HepG2 (cell line): ENCODE data around the gene COQ10B. TPM values are rescaled to one million over a fixed set of nuclear protein-coding genes. Genes with fewer than 3 reads are reported as not detected.

Experiments used
- CCDC6 ChIP-seq: sonication (generic); formaldehyde crosslinking; IDR thresholded peaks from 2 replicates; pipeline ENCODE4 v1.8.1; 2022; ENCODE audit warnings: mild to moderate bottlenecking, missing genetic modification reagents, moderate library complexity
- ETV5 ChIP-seq: IDR thresholded peaks from 2 replicates; pipeline ENCODE4 v1.6.1; 2018; ENCODE audit warnings: missing biosample characterization, missing genetic modification reagents, inconsistent platforms, borderline replicate concordance
- HCFC1 ChIP-seq: fragments of 150-350 bp; IDR thresholded peaks from 2 replicates; pipeline ENCODE4 v1.6.1; 2014; ENCODE audit warnings: low read depth, low read length
- IRX3 ChIP-seq: sonication (generic); formaldehyde crosslinking; IDR thresholded peaks from 2 replicates; pipeline ENCODE4 v1.8.1; 2023; ENCODE audit warnings: mild to moderate bottlenecking, low read depth, missing genetic modification reagents, borderline replicate concordance
- LCORL ChIP-seq, 2 experiments: fragments of 450-650 bp in 1 of 2; sonication (generic) in 1 of 2; formaldehyde crosslinking in 1 of 2; IDR thresholded peaks; 2 replicates each; pipeline versions ENCODE4 v1.5.0 to v1.6.1; 2017 to 2020; ENCODE audit warnings: antibody characterized with exemption in 1 of 2, missing genetic modification reagents in 1 of 2
- MTA1 ChIP-seq: sonication (generic); formaldehyde crosslinking; IDR thresholded peaks from 2 replicates; pipeline ENCODE4 v1.4.0; 2020; ENCODE audit warnings: missing genetic modification reagents, mild to moderate bottlenecking, borderline replicate concordance
- SMARCE1 ChIP-seq: fragments of 450-650 bp; IDR thresholded peaks from 2 replicates; pipeline ENCODE4 v1.6.1; 2017; ENCODE audit warnings: borderline replicate concordance
- TGIF2 ChIP-seq: IDR thresholded peaks from 2 replicates; pipeline ENCODE4 v1.6.1; 2016; ENCODE audit warnings: control low read depth, missing compliant biosample characterization
- TRIM24 ChIP-seq: sonication (generic); formaldehyde crosslinking; IDR thresholded peaks from 2 replicates; pipeline ENCODE4 v1.8.0; 2022; ENCODE audit warnings: mild to moderate bottlenecking, missing genetic modification reagents
- ZFX ChIP-seq: sonication (generic); formaldehyde crosslinking; IDR thresholded peaks from 2 replicates; pipeline ENCODE4 v1.4.0; 2020; ENCODE audit warnings: mild to moderate bottlenecking, low read depth, missing genetic modification reagents, moderate library complexity
- ZMAT3 ChIP-seq: sonication (generic); formaldehyde crosslinking; conservative IDR thresholded peaks from 2 replicates; pipeline ENCODE4 v1.7.0; 2021; ENCODE audit warnings: missing genetic modification reagents
- ZMYM3 ChIP-seq: sonication (generic); formaldehyde crosslinking; IDR thresholded peaks from 2 replicates; pipeline ENCODE4 v1.5.1; 2020; ENCODE audit warnings: mild to moderate bottlenecking, missing genetic modification reagents
- ZMYM4 ChIP-seq: sonication (generic); formaldehyde crosslinking; IDR thresholded peaks from 2 replicates; pipeline ENCODE4 v1.8.1; 2023; ENCODE audit warnings: mild to moderate bottlenecking, missing genetic modification reagents
- ZNF383 ChIP-seq: sonication (generic); formaldehyde crosslinking; IDR thresholded peaks from 2 replicates; pipeline ENCODE4 v1.4.0; 2020; ENCODE audit warnings: missing genetic modification reagents, mild to moderate bottlenecking, borderline replicate concordance
- ZNF547 ChIP-seq: sonication (generic); formaldehyde crosslinking; IDR thresholded peaks from 2 replicates; pipeline ENCODE4 v1.5.1; 2020; ENCODE audit warnings: mild to moderate bottlenecking, missing genetic modification reagents
- ZNF841 ChIP-seq: sonication (generic); formaldehyde crosslinking; IDR thresholded peaks from 2 replicates; pipeline ENCODE4 v1.8.1; 2023; ENCODE audit warnings: missing genetic modification reagents, borderline replicate concordance
- ZNF891 ChIP-seq: sonication (generic); formaldehyde crosslinking; IDR thresholded peaks from 2 replicates; pipeline ENCODE4 v1.5.0; 2020; ENCODE audit warnings: mild to moderate bottlenecking, missing genetic modification reagents
- polyA plus RNA-seq, 8 experiments: library from polyadenylated mRNA; depleted of rRNA in 3 of 8; stranded (reverse) in 7 of 8; unstranded in 1 of 8; fragments of >200 nt; fragmentation: Illumina TruSeq in 4 of 8; extraction: Trizol in 4 of 8; gene quantifications; 2 replicates each; pipeline versions ENCODE4 v1.2.1 to v1.2.3, GENCODE V29; 2011 to 2016; ENCODE audit warnings: low read depth in 4 of 8, missing spikeins in 1 of 8, mixed read lengths in 1 of 8; ENCODE audit not compliant: insufficient read depth in 1 of 8
- total RNA-seq, 5 experiments: library from RNA; depleted of rRNA; stranded (reverse); fragments of >200 nt; fragmentation: Illumina TruSeq; extraction: Trizol; gene quantifications; 2 replicates each; pipeline ENCODE4 v1.2.3, GENCODE V29; 2016; ENCODE audit warnings: low read depth in 1 of 5
- TF ChIP-seq, protein P1 (sequence below): sonication (generic); formaldehyde crosslinking; IDR thresholded peaks from 2 replicates; pipeline ENCODE4 v1.4.0; 2020; ENCODE audit warnings: missing genetic modification reagents, mild to moderate bottlenecking, borderline replicate concordance
- TF ChIP-seq, protein P2 (sequence below): sonication (generic); formaldehyde crosslinking; IDR thresholded peaks from 2 replicates; pipeline ENCODE4 v1.8.0; 2022; ENCODE audit warnings: mild to moderate bottlenecking, missing genetic modification reagents, borderline replicate concordance
- TF ChIP-seq, protein P3 (sequence below): sonication (generic); formaldehyde crosslinking; IDR thresholded peaks from 2 replicates; pipeline ENCODE4 v1.4.0; 2020; ENCODE audit warnings: missing genetic modification reagents, borderline replicate concordance
- TF ChIP-seq, protein P4 (sequence below): sonication (generic); formaldehyde crosslinking; IDR thresholded peaks from 2 replicates; pipeline ENCODE4 v1.4.0; 2020; ENCODE audit warnings: missing genetic modification reagents

The COQ10B gene
- total and polyA plus RNA-seq, 2 of the 13 experiments (the other 11 are each of a cell fraction or from before 2014, with no cell fraction given) = 4.6 to 34.9 TPM

DNA sequence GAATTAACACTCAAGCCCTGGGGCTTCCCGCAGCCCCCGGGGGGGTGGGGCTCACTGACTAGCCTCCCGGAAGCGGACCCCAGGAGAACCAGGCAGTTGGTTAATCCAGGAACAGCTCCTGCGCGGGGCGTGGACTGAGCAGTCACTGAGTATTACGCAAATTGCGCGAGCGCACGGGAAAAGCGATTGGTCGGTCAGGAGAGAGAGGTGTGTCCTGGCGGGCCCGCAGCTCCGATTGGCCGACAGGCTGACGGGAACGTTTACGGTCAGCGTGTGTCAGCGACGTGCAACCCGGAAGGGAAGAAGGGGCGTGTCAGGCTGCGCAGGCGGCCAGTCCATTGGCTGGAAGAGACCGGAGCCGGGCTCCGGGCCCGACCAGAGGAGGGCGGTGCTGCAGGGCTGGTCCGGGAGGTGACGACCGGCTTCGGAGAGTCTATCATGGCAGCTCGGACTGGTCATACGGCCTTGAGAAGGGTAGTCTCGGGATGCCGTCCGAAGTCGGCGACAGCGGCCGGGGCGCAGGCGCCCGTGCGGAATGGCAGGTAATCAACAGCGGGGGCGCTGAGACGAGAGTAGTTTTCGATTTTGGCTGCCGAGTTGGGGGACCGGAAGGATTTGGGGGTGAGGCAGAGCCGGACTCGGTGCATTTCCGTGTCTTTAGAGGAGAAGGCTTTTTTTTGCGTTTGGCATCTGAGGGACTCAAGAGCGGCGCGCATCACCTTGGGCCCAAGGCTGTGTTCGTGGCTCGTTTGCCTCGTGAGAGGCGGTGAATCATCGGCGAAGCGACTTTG lies at the start of gene COQ10B (continued):
- TF ChIP-seq, protein P1, sequence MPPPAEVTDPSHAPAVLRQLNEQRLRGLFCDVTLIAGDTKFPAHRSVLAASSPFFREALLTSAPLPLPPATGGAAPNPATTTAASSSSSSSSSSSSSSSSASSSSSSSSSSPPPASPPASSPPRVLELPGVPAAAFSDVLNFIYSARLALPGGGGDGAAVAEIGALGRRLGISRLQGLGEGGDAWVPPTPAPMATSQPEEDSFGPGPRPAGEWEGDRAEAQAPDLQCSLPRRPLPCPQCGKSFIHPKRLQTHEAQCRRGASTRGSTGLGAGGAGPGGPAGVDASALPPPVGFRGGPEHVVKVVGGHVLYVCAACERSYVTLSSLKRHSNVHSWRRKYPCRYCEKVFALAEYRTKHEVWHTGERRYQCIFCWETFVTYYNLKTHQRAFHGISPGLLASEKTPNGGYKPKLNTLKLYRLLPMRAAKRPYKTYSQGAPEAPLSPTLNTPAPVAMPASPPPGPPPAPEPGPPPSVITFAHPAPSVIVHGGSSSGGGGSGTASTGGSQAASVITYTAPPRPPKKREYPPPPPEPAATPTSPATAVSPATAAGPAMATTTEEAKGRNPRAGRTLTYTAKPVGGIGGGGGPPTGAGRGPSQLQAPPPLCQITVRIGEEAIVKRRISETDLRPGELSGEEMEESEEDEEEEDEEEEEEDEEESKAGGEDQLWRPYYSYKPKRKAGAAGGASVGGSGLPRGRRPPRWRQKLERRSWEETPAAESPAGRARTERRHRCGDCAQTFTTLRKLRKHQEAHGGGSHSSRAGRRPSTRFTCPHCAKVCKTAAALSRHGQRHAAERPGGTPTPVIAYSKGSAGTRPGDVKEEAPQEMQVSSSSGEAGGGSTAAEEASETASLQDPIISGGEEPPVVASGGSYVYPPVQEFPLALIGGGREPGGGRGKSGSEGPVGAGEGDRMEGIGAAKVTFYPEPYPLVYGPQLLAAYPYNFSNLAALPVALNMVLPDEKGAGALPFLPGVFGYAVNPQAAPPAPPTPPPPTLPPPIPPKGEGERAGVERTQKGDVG (CRISPR knock-in tag) = peak; percentile 89
- peak; percentile 80 for TF ChIP-seq ZFX (CRISPR knock-in tag)
- TF ChIP-seq, protein P2, sequence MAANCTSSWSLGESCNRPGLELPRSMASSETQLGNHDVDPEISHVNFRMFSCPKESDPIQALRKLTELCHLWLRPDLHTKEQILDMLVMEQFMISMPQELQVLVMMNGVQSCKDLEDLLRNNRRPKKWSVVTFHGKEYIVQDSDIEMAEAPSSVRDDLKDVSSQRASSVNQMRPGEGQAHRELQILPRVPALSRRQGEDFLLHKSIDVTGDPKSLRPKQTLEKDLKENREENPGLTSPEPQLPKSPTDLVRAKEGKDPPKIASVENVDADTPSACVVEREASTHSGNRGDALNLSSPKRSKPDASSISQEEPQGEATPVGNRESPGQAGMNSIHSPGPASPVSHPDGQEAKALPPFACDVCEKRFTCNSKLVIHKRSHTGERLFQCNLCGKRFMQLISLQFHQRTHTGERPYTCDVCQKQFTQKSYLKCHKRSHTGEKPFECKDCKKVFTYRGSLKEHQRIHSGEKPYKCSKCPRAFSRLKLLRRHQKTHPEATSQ = no peak
- TF ChIP-seq ZMAT3 (CRISPR knock-in tag) = peak; percentile 63; the same call in 1 of the 2 replicates
- TF ChIP-seq, protein P3, sequence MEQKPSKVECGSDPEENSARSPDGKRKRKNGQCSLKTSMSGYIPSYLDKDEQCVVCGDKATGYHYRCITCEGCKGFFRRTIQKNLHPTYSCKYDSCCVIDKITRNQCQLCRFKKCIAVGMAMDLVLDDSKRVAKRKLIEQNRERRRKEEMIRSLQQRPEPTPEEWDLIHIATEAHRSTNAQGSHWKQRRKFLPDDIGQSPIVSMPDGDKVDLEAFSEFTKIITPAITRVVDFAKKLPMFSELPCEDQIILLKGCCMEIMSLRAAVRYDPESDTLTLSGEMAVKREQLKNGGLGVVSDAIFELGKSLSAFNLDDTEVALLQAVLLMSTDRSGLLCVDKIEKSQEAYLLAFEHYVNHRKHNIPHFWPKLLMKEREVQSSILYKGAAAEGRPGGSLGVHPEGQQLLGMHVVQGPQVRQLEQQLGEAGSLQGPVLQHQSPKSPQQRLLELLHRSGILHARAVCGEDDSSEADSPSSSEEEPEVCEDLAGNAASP (CRISPR knock-in tag) = no peak
- peak; percentile 91 for TF ChIP-seq ZMYM4
- TF ChIP-seq ZMYM3 (CRISPR knock-in tag) = peak; percentile 5; the same call in 1 of the 2 replicates
- no peak for TF ChIP-seq ZNF841 (CRISPR knock-in tag)
- TF ChIP-seq ZNF547 (CRISPR knock-in tag) = peak; percentile 76
- TF ChIP-seq MTA1 (CRISPR knock-in tag) = peak; percentile 78; the same call in 1 of the 2 replicates
- no peak for TF ChIP-seq SMARCE1
- TF ChIP-seq LCORL (IDR thresholded peaks at IDR 0.05) = peak; percentile 32; the same call in 1 of the 2 replicates
- TF ChIP-seq LCORL (CRISPR knock-in tag; IDR thresholded peaks at IDR 0.05) = no peak; the same call in none of the 2 replicates
- TF ChIP-seq, protein P4, sequence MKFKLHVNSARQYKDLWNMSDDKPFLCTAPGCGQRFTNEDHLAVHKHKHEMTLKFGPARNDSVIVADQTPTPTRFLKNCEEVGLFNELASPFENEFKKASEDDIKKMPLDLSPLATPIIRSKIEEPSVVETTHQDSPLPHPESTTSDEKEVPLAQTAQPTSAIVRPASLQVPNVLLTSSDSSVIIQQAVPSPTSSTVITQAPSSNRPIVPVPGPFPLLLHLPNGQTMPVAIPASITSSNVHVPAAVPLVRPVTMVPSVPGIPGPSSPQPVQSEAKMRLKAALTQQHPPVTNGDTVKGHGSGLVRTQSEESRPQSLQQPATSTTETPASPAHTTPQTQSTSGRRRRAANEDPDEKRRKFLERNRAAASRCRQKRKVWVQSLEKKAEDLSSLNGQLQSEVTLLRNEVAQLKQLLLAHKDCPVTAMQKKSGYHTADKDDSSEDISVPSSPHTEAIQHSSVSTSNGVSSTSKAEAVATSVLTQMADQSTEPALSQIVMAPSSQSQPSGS = 0 out of 2 replicates have a peak, but pooled peaks have one; percentile 13
- peak; percentile 20 for TF ChIP-seq HCFC1
- peak; percentile 22; the same call in 1 of the 2 replicates for TF ChIP-seq ZNF891 (CRISPR knock-in tag)
- TF ChIP-seq TRIM24 = no peak
- TF ChIP-seq IRX3 = peak; percentile 86; the same call in 1 of the 2 replicates
- TF ChIP-seq CCDC6 = peak; percentile 60; the same call in 1 of the 2 replicates
- TF ChIP-seq ETV5 (CRISPR knock-in tag) = peak; percentile 85
- peak; percentile 32; the same call in 1 of the 2 replicates for TF ChIP-seq ZNF383
- TF ChIP-seq TGIF2 (CRISPR knock-in tag) = peak; percentile 46
